ENCODE measurements around the gene SNRNP70.
A peak's percentile ranks its signal among the peaks of the same experiment; 100 is the strongest.

The SNRNP70 gene

GRCh38 chr19:49128545-49129237 is 43.4 kb downstream of the SNRNP70 start:
- peak overlapping the region; percentile 71 for H3K27ac ChIP-seq
- no peak for DNase-seq (ENCODE audit: low spot score)
- ChIA-PET CTCF (interaction anchor here (0.6 to 0.7 kb wide), 2 partner anchors 10 to 20 kb away, joined by 4 to 5 read pairs; no protein-coding TSS in a partner anchor), POLR2A (ENCODE audit: low non-redundant PET) (no interaction called here)
- no peak for TF ChIP-seq CTCF (conservative IDR thresholded peaks at IDR 0.05; ENCODE audit: low read depth)

GRCh38 chr19:49129238-49129583 is 44.0 kb downstream of the SNRNP70 start:
- H3K27ac ChIP-seq = peak overlapping the region; percentile 71
- ChIA-PET CTCF (interaction anchor here (0.6 to 0.7 kb wide), 2 partner anchors 10 to 19 kb away, joined by 4 to 5 read pairs; no protein-coding TSS in a partner anchor), POLR2A (ENCODE audit: low non-redundant PET) (no interaction called here)
- TF ChIP-seq CTCF (conservative IDR thresholded peaks at IDR 0.05; ENCODE audit: low read depth) = no peak
- DNase-seq (ENCODE audit: low spot score) = no peak

DNA sequence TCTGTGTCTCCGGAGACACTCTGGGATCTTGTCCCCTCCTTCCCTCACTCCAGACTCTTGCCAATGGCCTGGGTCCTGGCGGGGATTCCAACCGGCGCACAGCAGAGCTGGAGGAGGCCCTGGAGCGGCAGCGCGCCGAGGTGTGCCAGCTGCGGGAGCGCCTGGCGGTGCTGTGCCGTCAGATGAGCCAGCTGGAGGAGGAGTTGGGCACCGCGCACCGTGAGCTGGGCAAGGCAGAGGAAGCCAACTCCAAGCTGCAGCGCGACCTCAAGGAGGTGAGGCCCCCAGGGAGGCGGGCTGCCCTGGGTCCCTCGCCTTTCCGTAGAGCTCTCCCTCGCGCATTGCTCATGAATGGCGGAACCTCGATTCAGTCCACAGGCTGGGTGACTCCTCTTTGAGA is 45.1 kb downstream of the SNRNP70 start:
- TF ChIP-seq CTCF (conservative IDR thresholded peaks at IDR 0.05; ENCODE audit: low read depth) = no peak
- no peak overlapping the region for H3K27ac ChIP-seq
- DNase-seq (ENCODE audit: low spot score) = no peak
- CTCF ChIA-PET = no interaction called here
- POLR2A ChIA-PET (ENCODE audit: low non-redundant PET) = no interaction called here

- peak overlapping the region; percentile 61 for H3K27ac ChIP-seq
- no peak for DNase-seq (ENCODE audit: low spot score)
- ChIA-PET CTCF (interaction anchor here (1.5 kb wide), 1 partner anchor 19 kb away, joined by 3 read pairs; the partner anchor contains the start of gene LIN7B), POLR2A (ENCODE audit: low non-redundant PET) (interaction anchor here (0.7 kb wide), 1 partner anchor 455 kb away, joined by 7 read pairs; no protein-coding TSS in a partner anchor)
- no peak for TF ChIP-seq CTCF (conservative IDR thresholded peaks at IDR 0.05; ENCODE audit: low read depth)
Observed at GRCh38 chr19:49132974-49133609, 47.8 kb downstream of the SNRNP70 start.

DNA sequence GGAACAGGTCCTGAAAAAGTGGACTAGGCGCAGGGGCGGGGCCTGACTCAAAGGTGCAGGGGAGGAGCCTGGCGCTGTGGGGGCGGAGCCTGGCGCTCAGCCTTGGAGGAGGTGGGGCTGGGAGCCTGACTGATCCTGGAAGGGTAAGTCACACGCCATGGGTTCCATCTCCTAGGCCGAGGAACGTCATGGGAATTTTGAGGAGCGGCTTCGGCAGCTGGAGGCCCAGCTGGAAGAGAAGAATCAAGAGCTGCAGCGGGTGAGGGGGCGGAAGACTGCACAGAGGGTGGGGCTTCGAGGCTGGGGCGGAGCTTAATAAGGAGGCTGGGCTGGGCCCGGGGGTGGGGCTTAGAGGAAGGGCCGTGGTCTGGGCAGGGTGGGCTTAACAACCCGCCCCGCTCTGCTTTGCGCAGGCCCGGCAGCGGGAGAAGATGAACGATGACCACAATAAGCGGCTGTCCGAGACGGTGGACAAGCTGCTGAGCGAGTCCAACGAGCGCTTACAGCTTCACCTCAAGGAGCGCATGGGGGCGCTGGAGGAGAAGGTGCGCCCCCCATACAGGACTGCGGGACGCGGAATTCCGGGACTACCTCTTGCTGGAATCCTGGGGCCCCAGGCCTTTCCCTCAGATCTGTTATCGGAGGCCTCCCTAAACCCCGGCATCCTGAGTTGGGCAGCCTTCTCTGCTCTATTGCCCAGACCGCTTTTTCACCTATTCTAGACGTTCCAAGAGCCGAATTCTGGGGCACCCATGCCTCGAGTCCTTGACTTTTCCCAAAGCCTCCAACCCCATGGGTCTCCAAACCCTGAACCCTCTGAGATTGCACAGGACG is 48.6 kb downstream of the SNRNP70 start:
- POLR2A ChIA-PET (ENCODE audit: low non-redundant PET) = no interaction called here
- CTCF ChIA-PET = interaction anchor here (1.1 kb wide), 1 partner anchor 10 kb away, joined by 3 read pairs; no protein-coding TSS in a partner anchor
- no peak for TF ChIP-seq CTCF (conservative IDR thresholded peaks at IDR 0.05; ENCODE audit: low read depth)
- H3K27ac ChIP-seq = peak overlapping the region; percentile 61
- DNase-seq (ENCODE audit: low spot score) = peak; percentile 64

DNA sequence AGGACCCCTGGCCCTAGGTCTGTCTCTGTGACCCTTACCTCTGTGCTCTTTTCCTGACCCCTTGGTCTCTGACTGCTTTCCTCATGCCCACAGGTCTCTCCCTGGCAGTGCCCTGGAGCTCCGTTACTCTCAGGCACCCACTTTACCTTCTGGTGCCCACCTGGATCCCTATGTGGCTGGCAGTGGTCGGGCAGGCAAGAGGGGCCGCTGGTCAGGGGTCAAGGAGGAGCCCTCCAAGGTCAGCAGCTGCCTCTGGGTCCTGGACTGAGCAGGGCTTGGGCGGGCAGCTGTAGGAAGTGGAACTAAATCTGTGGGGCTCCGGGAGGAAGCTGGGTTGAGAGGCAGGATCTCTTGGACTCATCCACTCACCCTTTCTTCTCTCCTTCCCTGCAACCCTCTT is 50.4 kb downstream of the SNRNP70 start:
- TF ChIP-seq CTCF (conservative IDR thresholded peaks at IDR 0.05; ENCODE audit: low read depth) = no peak
- CTCF ChIA-PET = interaction anchor here (0.6 to 1.2 kb wide), 2 partner anchors 10 to 36 kb away, joined by 3 read pairs; no protein-coding TSS in a partner anchor
- peak overlapping the region; percentile 40 for H3K27ac ChIP-seq
- POLR2A ChIA-PET (ENCODE audit: low non-redundant PET) = no interaction called here
- no peak for DNase-seq (ENCODE audit: low spot score)
